Glutamatergic neuron (in vitro differentiated cells): Measurements from ENCODE around the gene TEAD2. TPM values are rescaled to one million over a fixed set of nuclear protein-coding genes. Genes with fewer than 3 reads are reported as not detected.
"Not testable (repeated sequence)": the region's sequence is repeated elsewhere in the genome, so short reads cannot be mapped to it uniquely, and the experiment has no call there.

ENCODE experiments used
- DNase-seq: peaks from one replicate; pipeline ENCODE4 v3.0.0; 2022
- H3K27ac Mint-ChIP-seq: one replicate; pipeline ENCODE4 v1.8.0; 2020; ENCODE audit warnings: mild to moderate bottlenecking, mixed read lengths, inconsistent platforms; ENCODE audit not compliant: unreplicated experiment
- H3K27me3 Mint-ChIP-seq: one replicate; pipeline ENCODE4 v1.8.0; 2020; ENCODE audit warnings: mild to moderate bottlenecking, moderate library complexity, mixed read lengths, inconsistent platforms; ENCODE audit not compliant: unreplicated experiment
- H3K36me3 Mint-ChIP-seq: one replicate; pipeline ENCODE4 v1.8.0; 2020; ENCODE audit warnings: mild to moderate bottlenecking, mixed read lengths, inconsistent platforms; ENCODE audit not compliant: unreplicated experiment
- H3K4me1 Mint-ChIP-seq: one replicate; pipeline ENCODE4 v1.8.0; 2020; ENCODE audit warnings: mild to moderate bottlenecking, low read depth, mixed read lengths, inconsistent platforms; ENCODE audit not compliant: unreplicated experiment
- H3K4me3 Mint-ChIP-seq: one replicate; pipeline ENCODE4 v1.8.0; 2020; ENCODE audit warnings: mild to moderate bottlenecking, mixed read lengths, inconsistent platforms; ENCODE audit not compliant: unreplicated experiment
- H3K9me3 Mint-ChIP-seq: one replicate; pipeline ENCODE4 v1.8.0; 2020; ENCODE audit warnings: mild to moderate bottlenecking, moderate library complexity, mixed read lengths, inconsistent platforms; ENCODE audit not compliant: unreplicated experiment
- CTCF ChIP-seq: fragments of 200-600 bp; sonication (generic); IDR thresholded peaks from one replicate; pipeline ENCODE4 v1.5.0; 2021; ENCODE audit not compliant: partially characterized antibody, unreplicated experiment
- total RNA-seq: library from RNA; stranded (reverse); fragmentation: NEBNext Ultra II Directional; extraction: Animal tissue kit (Norgen Biotek cat#: 25700); gene quantifications from one replicate; pipeline ENCODE4 v1.2.1, GENCODE V29; 2021; ENCODE audit not compliant: unreplicated experiment

Gene TEAD2
- total RNA-seq, 1 donor from 2014 or later = 140 TPM

- peaks cover 14% of the 10 kb centered on the region for H3K9me3 Mint-ChIP-seq
- no peak for TF ChIP-seq CTCF
- no peak overlapping the region for H3K27ac Mint-ChIP-seq
- H3K27me3 Mint-ChIP-seq = peaks cover 15% of the 10 kb centered on the region
- no peak overlapping the region for H3K4me3 Mint-ChIP-seq
- H3K4me1 Mint-ChIP-seq = peaks cover 3% of the 10 kb centered on the region
- no peaks in the 10 kb centered on the region for H3K36me3 Mint-ChIP-seq
- DNase-seq = no peak
Measured at GRCh38 chr19:49333418-49333805, 28.8 kb downstream of the TEAD2 start.

DNA sequence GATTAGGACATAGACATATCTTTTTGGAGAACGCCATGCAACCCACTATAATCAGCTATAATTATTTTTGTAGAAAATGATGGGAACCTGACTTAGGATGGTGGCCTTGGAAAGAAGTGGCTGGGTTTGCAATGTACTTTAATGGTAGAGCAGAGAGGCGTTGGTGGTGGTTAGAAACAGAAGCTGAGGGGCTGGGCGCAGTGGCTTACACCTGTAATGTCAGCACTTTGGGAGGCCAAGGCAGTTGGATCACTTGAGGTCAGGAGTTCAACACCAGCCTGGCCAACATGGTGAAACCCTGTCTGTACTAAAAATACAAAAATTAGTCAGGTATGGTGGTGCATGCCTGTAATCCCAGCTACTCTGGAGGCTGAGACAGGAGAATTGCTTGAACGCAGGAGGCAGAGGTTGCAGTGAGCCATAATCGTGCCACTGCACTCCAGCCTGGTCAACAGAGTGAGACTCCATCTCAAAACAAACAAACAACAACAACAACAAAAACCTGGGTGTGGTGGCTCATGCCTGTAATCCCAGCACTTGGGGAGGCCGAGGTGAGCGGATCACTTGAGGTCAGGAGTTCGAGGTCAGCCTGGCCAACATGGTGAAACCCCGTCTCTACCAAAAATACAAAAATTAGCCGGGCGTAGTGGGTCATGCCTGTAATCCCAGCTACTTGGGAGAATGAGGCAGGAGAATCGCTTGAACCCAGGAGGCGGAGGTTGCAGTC is 29.4 kb downstream of the TEAD2 start:
- not testable (repeated sequence) for DNase-seq, H3K36me3 Mint-ChIP-seq, H3K4me1 Mint-ChIP-seq, H3K4me3 Mint-ChIP-seq, H3K9me3 Mint-ChIP-seq, H3K27ac Mint-ChIP-seq
- H3K27me3 Mint-ChIP-seq = peaks cover 10% of the 10 kb centered on the region

DNA sequence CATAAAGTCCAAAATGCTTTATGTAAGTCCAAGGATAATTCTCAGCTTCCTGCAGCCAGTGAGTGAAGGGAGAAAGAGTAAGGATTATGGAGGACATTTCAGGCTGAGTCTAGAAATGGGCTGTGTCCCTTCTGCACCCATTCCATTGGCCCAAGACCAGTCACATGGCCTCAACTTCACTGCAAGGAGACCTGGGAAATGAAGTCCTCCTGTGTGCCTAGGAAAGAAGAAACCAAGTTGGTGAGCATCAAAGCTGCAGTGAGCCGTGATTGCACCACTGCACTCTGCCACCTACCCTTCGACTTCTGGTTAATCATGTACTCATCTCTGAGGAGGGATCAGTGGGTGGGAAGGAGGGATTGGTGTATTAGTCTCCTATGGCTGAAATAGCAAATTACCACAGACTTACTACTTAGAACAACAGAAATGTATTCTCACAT is 30.6 kb downstream of the TEAD2 start:
- no peak for DNase-seq
- Mint-ChIP-seq H3K36me3 (peaks cover 4% of the 10 kb centered on the region), H3K4me1 (no peaks in the 10 kb centered on the region), H3K9me3 (peaks cover 10% of the 10 kb centered on the region), H3K4me3 (no peak overlapping the region), H3K27ac (no peak overlapping the region), H3K27me3 (peaks cover 10% of the 10 kb centered on the region)
- no peak for TF ChIP-seq CTCF

DNA sequence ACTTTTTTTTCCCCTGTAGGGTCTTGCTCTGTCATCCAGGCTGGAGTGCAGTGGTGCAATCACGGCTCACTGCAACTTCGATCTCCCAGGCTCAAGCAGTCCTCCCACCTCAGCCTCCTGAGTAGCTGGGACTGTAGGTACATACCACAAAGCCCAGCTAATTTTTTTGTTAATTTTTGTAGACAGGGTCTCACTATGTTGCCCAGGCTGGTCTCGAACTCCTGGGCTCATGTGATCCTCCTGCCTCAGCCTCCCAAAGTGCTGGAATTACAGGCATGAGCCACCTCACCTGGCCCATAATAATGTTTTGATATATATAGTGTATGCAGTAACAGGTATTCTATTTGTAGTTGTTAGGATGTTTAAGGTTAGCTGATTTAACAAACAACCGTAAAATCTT is 31.0 kb downstream of the TEAD2 start:
- not testable (repeated sequence) for H3K4me1 Mint-ChIP-seq, H3K27me3 Mint-ChIP-seq, H3K36me3 Mint-ChIP-seq, H3K9me3 Mint-ChIP-seq, H3K27ac Mint-ChIP-seq, DNase-seq, H3K4me3 Mint-ChIP-seq

DNA sequence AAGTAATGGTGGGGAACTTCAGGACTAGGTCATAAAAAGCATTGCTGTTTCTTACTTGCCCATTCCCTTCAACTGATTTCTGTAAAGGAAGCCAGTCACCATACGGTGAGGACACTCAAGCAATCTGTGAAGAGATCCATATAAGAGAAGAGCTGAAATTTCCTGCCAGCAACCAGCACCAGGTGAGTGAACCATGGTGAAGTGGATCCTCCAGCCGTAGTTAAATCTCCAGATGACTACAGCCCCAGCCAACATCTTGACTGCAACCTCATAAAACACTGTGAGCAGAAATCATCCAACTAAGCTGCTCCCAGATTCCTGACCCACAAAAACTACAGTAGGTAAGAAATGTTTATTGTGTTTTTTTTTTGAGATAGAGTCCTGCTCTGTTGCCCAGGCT is 33.5 kb downstream of the TEAD2 start:
- Mint-ChIP-seq H3K36me3 (peaks cover 4% of the 10 kb centered on the region), H3K27ac (no peak overlapping the region), H3K27me3 (peaks cover 3% of the 10 kb centered on the region), H3K9me3 (peaks cover 7% of the 10 kb centered on the region), H3K4me1 (no peaks in the 10 kb centered on the region), H3K4me3 (no peak overlapping the region)
- no peak for TF ChIP-seq CTCF
- DNase-seq = no peak

DNA sequence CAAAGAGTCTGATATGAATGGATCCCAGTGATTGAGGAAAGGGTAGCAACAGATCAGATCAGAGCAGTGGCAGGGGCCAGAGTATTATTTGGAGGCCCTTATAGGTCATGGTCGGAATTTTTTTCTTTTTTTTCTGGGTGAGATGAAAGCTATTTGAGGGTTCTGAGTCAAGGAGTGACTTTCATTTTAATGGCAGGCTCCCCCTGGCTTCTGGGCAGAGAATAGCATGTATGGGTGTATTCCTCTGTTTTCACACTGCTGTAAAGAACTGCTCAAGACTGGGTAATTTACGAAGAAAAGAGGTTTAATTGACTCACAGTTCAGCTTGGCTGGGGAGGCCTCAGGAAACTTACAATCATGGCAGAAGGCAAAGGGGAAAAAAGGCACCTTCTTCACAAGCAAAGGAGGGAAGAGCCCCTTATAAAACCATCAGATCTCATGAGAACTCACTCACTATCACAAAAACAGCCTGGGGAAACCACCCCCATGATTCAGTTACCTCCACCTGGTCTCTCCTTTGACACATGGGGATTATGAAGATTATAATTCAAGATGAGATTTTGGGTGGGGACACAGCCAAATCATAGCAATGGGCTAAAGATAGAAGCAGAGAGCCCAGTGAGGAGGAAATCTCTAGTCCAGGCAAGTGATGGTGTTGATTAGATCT is 34.2 kb downstream of the TEAD2 start:
- Mint-ChIP-seq H3K27ac (no peak overlapping the region), H3K9me3 (peaks cover 4% of the 10 kb centered on the region), H3K4me1 (no peaks in the 10 kb centered on the region), H3K27me3 (no peaks in the 10 kb centered on the region), H3K4me3 (peak overlapping the region; percentile 31), H3K36me3 (peaks cover 10% of the 10 kb centered on the region)
- TF ChIP-seq CTCF = peak; percentile 65
- no peak for DNase-seq
